ES-I3 (cell line): ENCODE measurements around the gene C11orf42.

Experiments used
- H3K36me3 ChIP-seq: 2 replicates; pipeline ENCODE4 v1.6.1; 2013; ENCODE audit warnings: mild to moderate bottlenecking, low read length, control low read depth, moderate library complexity; ENCODE audit not compliant: insufficient read depth
- H3K4me1 ChIP-seq: 2 replicates; pipeline ENCODE4 v1.6.1; 2013; ENCODE audit warnings: mild to moderate bottlenecking, control low read depth, low read length; ENCODE audit not compliant: insufficient read depth
- H3K9ac ChIP-seq: 2 replicates; pipeline ENCODE4 v1.6.1; 2013; ENCODE audit warnings: low read depth, mild to moderate bottlenecking, low read length, moderate library complexity
- H3K9me3 ChIP-seq: 2 replicates; pipeline ENCODE4 v1.6.1; 2013; ENCODE audit warnings: mild to moderate bottlenecking, low read length, moderate library complexity; ENCODE audit not compliant: control insufficient read depth, insufficient read depth

The C11orf42 gene, protein sequence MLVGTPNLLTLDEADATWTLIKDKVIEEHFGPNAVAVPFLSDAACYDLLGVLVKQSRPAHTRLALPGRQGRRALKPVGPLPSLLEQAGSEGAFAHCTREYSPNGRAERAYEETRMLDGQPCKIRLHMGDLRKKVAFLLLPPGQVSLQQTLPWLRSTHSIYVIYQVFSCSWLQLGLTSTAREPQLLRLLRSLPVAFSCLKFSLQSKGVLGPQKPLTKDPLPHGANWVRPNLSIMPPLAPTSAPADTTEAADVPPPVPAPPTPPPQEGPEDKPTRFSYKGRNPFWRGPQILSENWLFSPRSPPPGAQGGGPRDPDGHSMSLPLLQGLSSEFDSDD

DNA sequence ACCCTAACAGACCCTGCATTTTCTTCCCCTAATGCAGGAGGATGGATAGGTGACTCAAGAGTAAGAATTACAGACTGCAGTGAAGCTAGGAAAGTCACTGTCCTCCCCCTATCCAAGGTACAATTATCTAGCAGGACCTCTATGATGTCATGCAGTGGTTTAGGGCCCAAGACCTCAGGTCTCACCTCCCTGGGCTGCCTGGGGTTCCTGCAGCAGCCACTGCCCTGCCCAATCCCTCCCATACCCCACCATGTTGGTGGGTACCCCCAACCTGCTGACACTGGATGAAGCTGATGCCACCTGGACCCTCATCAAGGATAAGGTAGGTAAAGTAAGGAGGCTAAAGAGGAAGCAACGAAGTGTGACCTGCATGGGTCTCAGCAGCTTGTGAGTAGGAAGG, at the start of gene C11orf42:
TSS of gene C11orf42 (plus strand) at position 192 of the 400 bp plus-strand sequence. CDS start at position 251, 59 bp downstream.
- H3K9me3 ChIP-seq: no peaks in the 10 kb centered on the region
- H3K9ac ChIP-seq: no peak within 1 kb of the TSS
- no peaks in the 10 kb centered on the region for H3K4me1 ChIP-seq
- no peaks in the 10 kb centered on the region for H3K36me3 ChIP-seq

DNA sequence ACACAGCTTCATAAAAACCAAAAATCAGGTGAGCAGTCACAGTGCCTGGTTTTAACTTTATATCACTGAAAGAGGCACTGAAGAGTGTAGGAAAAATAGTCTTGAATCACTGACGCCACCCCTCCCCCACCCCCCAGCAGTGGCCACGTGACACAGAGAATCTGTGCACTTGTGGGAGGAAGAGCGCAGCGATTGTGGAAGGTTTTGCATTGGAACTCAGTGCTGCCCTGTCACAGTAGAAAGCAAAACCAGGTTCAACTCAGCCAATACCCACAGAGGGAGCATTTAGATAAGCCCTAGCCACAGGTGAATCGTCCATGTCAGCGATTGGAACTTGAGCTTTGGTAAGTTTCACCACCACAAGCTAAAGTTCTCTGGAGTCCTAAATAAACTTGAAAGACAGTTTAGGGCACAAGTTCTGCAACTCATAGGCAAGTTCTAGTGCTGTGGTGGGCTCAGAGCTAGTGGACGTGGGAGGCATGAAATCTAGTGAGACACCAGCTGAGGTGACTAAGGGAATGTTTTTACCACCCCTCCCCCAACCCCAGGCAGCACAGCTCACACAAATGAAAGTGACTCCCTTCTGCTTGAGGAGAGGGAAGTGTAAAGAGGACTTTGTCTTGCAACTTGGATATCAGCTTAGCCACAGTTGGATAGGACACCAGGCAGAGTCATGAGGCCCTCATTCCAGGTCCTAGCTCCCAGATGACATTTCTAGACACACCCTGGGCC, 48.6 kb upstream of the C11orf42 start:
- Histone ChIP-seq H3K9me3 (no peaks in the 10 kb centered on the region), H3K36me3 (no peaks in the 10 kb centered on the region), H3K9ac (no peak overlapping the region; the same call in 1 of the 2 replicates), H3K4me1 (peaks cover 12% of the 10 kb centered on the region)

DNA sequence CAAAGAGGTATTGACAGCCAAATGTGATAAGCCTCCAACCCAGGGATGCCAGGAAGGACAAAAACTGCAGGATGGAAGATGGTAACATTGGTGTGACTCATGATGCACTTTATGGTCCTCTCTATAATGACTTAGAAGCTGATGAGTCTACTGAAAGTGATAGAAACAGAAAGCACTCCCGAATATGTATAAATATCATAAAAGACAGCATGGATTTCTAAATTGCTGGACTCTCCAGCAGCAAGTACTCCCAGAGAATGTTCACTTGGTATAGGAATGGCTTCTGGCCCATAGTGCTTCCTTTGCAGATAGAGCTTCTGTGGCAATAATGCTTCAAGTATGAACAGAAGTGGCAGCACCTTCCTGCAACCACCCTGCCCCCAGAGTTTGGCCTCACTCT, 35.1 kb upstream of the C11orf42 start, which contains the start of gene OR52B2:
TSS of gene OR52B2 (minus strand) at position 101 of the 400 bp plus-strand sequence. CDS start at position 101, 0 bp downstream.
- no peak within 1 kb of the TSS for H3K9ac ChIP-seq
- no peaks in the 10 kb centered on the region for H3K4me1 ChIP-seq
- H3K9me3 ChIP-seq: no peaks in the 10 kb centered on the region
- no peaks in the 10 kb centered on the region for H3K36me3 ChIP-seq

DNA sequence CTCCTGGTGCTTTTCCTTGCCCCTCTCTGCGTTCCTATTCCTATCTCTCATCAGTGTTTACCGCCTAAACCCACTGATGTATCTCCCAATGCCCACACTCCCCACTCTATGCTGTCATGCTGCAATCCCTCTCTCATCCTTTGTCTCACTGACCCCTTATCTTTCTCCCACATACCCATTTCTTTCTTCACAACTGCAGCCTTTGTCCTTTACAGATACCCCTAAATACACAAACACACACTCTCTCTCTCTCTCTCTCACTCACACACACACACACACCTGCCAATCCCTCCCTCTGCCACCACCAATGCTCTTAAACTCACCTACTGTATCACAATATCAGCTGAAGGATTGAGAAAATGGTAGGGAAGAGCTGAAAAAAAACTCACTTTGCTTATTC, 29.9 kb upstream of the C11orf42 start:
- no peaks in the 10 kb centered on the region for H3K36me3 ChIP-seq
- no peak overlapping the region for H3K9ac ChIP-seq
- no peaks in the 10 kb centered on the region; the same call in 1 of the 2 replicates for H3K9me3 ChIP-seq

DNA sequence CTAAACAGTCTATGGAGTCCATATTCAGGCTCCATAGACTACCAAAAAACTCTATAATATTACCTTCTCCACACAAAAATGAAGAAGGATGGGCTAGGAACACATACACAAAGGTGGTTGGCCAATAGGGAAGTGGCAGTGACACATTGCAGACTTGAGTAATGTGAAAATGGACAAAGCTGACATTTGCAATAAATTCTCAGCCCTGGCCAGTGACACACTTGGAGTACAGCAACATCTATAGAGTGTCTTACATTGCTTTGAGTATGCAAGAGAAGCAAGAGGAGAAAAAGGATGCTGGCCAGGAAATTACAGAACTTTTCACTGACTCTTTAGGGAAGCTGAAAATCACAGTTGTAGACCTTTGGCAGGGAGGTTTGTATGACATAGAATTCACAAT, 13.6 kb upstream of the C11orf42 start:
- Histone ChIP-seq H3K9me3 (no peaks in the 10 kb centered on the region; the same call in 1 of the 2 replicates), H3K4me1 (no peaks in the 10 kb centered on the region), H3K36me3 (no peaks in the 10 kb centered on the region), H3K9ac (no peak overlapping the region)

More for the DNA sequence above, 29.9 kb upstream of the C11orf42 start:
- H3K4me1 ChIP-seq: no peaks in the 10 kb centered on the region

DNA sequence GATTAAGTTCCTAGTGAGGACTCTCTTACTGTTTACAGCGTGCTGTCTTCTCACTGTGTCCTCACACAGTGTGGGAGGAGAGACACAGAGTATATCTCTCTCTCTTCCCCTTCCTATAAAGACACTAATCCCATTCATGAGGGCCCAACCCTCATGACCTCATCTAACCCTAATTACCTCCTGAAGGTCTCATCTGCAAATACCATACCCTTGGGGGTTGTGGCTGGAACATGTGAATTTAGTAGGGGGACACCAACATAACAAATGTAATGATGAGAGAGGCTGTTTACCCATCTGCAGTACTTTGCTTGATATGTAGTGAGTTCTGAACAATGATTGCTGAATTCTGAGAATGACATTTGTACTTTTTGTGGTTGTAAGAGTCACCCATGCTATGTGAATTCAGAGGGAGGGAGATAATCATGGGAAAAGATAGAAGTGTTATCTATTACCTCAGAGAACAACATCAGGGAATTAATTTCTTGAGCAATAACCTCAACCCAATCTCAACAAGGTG, 11.2 kb upstream of the C11orf42 start:
- no peaks in the 10 kb centered on the region for H3K4me1 ChIP-seq
- no peaks in the 10 kb centered on the region for H3K36me3 ChIP-seq
- H3K9ac ChIP-seq: no peak overlapping the region
- H3K9me3 ChIP-seq: no peaks in the 10 kb centered on the region; the same call in 1 of the 2 replicates

DNA sequence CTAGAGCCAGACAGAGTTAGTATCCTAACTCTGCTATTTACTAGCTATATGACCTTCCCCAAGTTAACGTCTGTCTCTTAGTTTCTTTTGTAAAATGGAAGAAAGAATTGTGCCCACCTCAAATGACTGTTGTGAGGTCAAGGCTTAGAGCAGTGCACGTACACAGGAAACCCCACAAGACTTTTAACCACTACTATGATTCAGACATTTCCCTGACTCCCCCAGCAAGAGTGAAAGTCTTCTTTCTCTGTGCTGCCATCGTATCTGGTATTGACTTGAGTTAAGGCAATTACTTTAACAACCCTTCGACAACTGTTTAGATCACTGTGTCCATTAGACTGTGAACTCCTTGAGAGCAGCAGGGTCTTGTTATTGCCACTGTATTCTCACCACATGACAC, 9.0 kb upstream of the C11orf42 start:
- Histone ChIP-seq H3K9ac (no peak overlapping the region), H3K36me3 (no peaks in the 10 kb centered on the region), H3K9me3 (no peaks in the 10 kb centered on the region; the same call in 1 of the 2 replicates), H3K4me1 (no peaks in the 10 kb centered on the region)

DNA sequence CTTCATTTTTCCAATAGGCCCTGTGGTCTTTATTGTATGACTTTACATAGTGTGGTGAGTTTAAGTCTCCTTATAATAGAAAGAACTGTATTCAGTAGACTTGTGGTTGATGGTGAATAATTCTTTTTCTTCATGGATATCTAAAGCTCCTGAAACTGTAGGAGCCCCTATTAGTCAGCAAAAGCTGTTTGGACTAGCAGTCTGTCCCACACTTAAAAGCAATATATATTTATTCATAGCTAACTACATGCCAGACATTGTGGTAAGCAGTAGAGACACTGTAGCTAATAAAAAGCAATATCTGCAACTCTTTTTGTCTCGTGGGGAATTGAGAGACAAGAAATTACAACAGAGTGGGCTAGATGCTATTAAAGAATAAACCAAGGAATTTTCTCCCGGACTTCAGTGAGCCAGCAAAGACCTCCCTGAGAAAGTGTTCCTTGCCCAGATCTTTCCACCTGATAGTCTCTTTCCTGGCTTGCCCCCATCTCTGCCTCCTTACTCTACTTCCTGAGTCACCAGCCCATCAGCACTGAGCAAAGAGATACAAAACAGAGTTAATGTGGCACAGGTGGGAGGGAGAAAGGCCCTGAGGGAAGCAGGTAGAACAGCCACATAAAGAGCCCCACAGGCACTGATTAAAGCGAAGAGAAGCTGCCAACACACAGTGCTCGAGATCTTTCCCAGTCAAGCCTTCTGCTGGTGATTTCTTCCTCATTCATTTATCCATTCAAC, 7.7 kb upstream of the C11orf42 start:
- H3K9ac ChIP-seq: no peak overlapping the region
- H3K4me1 ChIP-seq: no peaks in the 10 kb centered on the region
- H3K36me3 ChIP-seq: no peaks in the 10 kb centered on the region
- no peaks in the 10 kb centered on the region; the same call in 1 of the 2 replicates for H3K9me3 ChIP-seq

DNA sequence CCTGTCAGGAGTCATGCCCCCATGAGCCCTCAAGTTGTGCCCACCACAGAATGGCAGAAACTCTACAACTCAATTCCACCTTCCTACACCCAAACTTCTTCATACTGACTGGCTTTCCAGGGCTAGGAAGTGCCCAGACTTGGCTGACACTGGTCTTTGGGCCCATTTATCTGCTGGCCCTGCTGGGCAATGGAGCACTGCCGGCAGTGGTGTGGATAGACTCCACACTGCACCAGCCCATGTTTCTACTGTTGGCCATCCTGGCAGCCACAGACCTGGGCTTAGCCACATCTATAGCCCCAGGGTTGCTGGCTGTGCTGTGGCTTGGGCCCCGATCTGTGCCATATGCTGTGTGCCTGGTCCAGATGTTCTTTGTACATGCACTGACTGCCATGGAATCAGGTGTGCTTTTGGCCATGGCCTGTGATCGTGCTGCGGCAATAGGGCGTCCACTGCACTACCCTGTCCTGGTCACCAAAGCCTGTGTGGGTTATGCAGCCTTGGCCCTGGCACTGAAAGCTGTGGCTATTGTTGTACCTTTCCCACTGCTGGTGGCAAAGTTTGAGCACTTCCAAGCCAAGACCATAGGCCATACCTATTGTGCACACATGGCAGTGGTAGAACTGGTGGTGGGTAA, 6.1 kb upstream of the C11orf42 start, which contains the start of gene OR52W1:
TSS of gene OR52W1 (plus strand) at position 51 of the 637 bp plus-strand sequence. CDS start at position 51, 0 bp downstream.
- H3K36me3 ChIP-seq: no peaks in the 10 kb centered on the region
- H3K4me1 ChIP-seq: no peaks in the 10 kb centered on the region
- no peak within 1 kb of the TSS for H3K9ac ChIP-seq
- H3K9me3 ChIP-seq: no peaks in the 10 kb centered on the region; the same call in 1 of the 2 replicates

DNA sequence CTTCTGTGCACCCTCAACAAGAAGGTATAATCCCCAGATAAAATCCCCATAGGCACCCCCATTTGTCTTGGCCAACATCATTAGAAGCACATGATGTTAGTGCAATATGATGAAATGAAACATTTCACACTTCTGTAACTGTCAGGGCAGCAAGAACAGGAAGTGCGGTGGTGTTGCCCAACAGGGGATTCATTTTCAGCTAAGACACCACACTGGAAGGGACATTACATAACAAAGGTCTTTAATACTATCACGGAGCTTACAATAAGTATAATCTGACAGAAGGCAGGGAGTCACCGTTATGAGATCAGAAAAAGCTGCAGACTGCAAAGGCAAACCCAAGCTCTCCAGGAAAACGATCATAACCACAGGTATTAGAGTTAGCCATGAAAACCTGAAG, 4.4 kb upstream of the C11orf42 start:
- no peak overlapping the region for H3K9ac ChIP-seq
- no peaks in the 10 kb centered on the region for H3K9me3 ChIP-seq
- H3K36me3 ChIP-seq: no peaks in the 10 kb centered on the region
- H3K4me1 ChIP-seq: no peaks in the 10 kb centered on the region

DNA sequence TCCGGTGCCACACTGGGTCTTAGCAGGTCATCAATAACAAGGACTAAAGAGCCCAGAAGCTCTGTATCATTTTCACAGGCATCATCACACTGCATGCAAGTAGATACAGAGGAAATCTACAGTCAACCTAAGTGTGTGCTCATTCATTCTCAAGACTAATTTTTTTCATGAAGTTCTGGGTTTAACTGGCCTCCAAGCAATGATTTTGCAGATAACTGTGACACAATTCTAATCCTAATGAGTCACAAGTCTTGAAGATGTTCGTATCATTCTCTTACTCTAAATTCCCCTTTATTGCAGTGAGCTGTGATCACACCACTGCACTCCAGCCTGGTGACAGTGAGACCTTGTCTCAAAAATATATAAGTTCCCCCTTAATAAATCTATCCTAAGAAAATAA, 3.9 kb upstream of the C11orf42 start:
- Histone ChIP-seq H3K4me1 (no peaks in the 10 kb centered on the region), H3K9ac (no peak overlapping the region), H3K36me3 (no peaks in the 10 kb centered on the region)

DNA sequence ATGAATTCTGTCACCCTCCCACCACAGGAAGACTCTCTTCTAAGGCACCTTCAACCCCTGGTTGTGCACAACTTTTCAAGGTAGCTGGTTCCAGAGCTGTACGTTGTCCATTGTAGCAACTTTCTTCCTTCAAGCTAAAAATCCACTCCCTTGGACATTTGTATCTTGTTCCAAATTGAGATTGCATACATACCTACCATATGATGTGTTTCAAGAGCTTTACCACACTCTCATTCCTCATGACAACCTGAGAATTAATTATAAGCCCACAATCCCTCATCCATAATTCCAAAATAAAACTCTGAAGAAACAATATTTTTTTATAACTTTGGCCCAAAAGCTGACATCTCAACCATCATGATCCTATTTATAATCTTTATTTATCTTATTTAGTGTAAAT, 3.3 kb upstream of the C11orf42 start:
- Histone ChIP-seq H3K9me3 (no peaks in the 10 kb centered on the region), H3K36me3 (no peaks in the 10 kb centered on the region), H3K4me1 (no peaks in the 10 kb centered on the region), H3K9ac (no peak overlapping the region)

More for the DNA sequence above, 3.9 kb upstream of the C11orf42 start:
- H3K9me3 ChIP-seq: no peaks in the 10 kb centered on the region

DNA sequence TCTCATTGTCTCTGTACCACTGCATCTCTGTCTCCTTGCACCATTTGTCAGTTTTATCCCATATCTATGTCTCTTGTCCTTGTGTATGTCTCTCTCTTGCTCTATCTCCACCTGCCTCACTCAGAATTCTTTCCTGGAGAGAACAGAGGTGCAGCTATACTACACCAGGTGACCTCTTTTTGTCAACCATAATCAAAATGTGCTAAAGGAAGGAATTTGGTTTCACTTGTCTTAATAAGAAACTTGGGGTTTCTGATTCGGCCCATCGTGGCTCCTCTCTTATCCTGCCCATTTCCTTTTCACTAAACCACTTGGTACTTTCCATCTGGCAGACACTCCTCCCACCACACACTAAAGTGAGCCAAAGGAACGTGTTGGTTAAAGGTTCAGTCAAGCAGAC, 2.0 kb upstream of the C11orf42 start:
- Histone ChIP-seq H3K4me1 (no peaks in the 10 kb centered on the region), H3K9ac (no peak overlapping the region)

DNA sequence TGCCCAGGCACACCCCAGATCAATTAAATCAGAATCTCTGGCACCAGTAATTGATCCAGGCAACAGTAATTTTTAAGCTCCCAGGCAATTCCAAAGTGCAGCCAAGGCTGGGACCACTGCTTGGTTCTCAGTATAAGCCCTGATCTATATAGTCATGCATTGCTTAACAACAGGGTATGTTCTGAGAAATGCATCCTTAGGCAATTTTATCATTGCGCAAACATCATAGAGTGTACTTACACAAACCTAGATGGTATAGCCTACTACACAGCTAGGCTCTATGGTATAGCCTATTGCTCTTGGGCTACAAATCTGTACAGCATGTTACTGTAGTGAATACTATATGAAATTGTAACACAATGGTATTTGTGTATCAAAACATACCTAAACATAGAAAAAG, 651 bp upstream of the C11orf42 start:
- Histone ChIP-seq H3K4me1 (no peaks in the 10 kb centered on the region), H3K36me3 (no peaks in the 10 kb centered on the region), H3K9ac (no peak overlapping the region), H3K9me3 (no peaks in the 10 kb centered on the region)

More for the DNA sequence above, 2.0 kb upstream of the C11orf42 start:
- H3K36me3 ChIP-seq: no peaks in the 10 kb centered on the region
- no peaks in the 10 kb centered on the region for H3K9me3 ChIP-seq
